ENCODE data around the gene SEC16B.

SEC16B gene

DNA sequence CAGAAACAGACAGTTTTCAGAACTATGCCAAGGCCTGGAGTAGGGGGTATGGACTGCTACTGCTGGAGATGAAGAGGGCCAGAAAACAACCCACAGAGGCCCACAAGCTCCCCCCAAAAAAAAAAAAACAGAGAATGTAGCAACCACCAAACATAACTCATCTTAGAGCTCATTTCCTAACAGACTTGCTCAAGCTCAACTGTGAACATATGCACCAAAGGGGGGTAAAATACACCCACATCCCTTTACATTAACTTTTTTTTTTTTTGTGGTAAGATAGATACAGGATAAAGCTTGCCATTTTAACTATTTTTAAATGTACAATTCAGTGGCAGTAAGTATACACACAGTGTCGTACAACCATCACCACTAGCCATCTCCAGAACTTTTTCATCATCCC, 36.0 kb downstream of the SEC16B start:
- H3K27me3 ChIP-seq (ENCODE audit: control insufficient read depth, insufficient read depth, low read length): no peaks in the 10 kb centered on the region
- no peak overlapping the region for H3K27ac ChIP-seq
- no peak overlapping the region for H3K4me2 ChIP-seq (ENCODE audit: low read length)
- no peak overlapping the region for H3K9ac ChIP-seq
- H3K79me2 ChIP-seq: no peaks in the 10 kb centered on the region
- H3K4me3 ChIP-seq (ENCODE audit: low read depth, low read length): no peak overlapping the region
- no peak overlapping the region for H2AFZ ChIP-seq
- H3K9me3 ChIP-seq (ENCODE audit: control insufficient read depth, low read length): no peaks in the 10 kb centered on the region
- H3K36me3 ChIP-seq (ENCODE audit: control insufficient read depth, insufficient read depth, low read length): no peaks in the 10 kb centered on the region
- TF ChIP-seq, protein P1, sequence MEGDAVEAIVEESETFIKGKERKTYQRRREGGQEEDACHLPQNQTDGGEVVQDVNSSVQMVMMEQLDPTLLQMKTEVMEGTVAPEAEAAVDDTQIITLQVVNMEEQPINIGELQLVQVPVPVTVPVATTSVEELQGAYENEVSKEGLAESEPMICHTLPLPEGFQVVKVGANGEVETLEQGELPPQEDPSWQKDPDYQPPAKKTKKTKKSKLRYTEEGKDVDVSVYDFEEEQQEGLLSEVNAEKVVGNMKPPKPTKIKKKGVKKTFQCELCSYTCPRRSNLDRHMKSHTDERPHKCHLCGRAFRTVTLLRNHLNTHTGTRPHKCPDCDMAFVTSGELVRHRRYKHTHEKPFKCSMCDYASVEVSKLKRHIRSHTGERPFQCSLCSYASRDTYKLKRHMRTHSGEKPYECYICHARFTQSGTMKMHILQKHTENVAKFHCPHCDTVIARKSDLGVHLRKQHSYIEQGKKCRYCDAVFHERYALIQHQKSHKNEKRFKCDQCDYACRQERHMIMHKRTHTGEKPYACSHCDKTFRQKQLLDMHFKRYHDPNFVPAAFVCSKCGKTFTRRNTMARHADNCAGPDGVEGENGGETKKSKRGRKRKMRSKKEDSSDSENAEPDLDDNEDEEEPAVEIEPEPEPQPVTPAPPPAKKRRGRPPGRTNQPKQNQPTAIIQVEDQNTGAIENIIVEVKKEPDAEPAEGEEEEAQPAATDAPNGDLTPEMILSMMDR (IDR thresholded peaks at IDR 0.05): no peak
- no peaks in the 10 kb centered on the region for H3K4me1 ChIP-seq

DNA sequence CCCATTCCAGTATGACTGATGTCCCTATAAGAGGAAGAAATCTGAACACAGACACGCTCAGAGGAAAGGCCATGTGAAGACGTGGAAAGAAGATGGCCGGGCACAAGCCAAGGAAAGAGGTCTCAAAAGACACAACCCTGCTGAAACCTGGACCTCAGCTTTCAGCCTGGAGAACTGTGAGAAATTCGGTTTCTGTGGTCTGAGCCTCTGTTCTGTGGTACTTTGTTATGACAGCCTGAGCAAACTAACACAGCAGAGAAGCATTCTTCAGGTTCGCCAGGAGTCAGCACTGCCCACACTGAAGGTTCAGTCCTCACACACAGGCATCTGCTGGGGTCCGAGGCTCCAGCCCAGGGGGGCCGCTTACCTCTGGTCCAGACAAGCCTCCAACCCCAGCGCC, 37.7 kb downstream of the SEC16B start:
- no peaks in the 10 kb centered on the region for H3K79me2 ChIP-seq
- H3K4me2 ChIP-seq (ENCODE audit: low read length): no peak overlapping the region
- no peaks in the 10 kb centered on the region for H3K9me3 ChIP-seq (ENCODE audit: control insufficient read depth, low read length)
- H3K27ac ChIP-seq: no peak overlapping the region
- H2AFZ ChIP-seq: no peak overlapping the region
- no peak overlapping the region for H3K9ac ChIP-seq
- no peaks in the 10 kb centered on the region for H3K4me1 ChIP-seq
- H3K4me3 ChIP-seq (ENCODE audit: low read depth, low read length): no peak overlapping the region
- TF ChIP-seq, protein P1 (IDR thresholded peaks at IDR 0.05): no peak
- no peaks in the 10 kb centered on the region for H3K27me3 ChIP-seq (ENCODE audit: control insufficient read depth, insufficient read depth, low read length)
- no peaks in the 10 kb centered on the region for H3K36me3 ChIP-seq (ENCODE audit: control insufficient read depth, insufficient read depth, low read length)

DNA sequence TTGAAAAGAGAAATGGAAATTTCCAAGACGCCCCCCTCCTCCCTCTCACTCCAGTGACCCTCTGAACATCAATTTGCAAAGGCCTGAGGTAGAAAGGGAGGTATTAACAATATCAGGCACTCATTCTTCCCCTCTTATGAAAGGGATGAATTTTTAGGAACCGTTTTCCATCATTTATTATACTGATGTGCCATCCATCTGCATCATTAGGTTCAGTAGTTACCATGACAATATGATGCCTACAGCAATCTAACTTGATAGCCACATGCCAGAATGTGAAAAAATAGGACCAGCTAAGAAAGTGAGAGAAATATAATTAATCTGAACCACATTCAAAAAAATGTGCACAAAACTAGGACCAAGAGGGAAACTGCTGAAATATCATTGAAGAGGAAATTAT, 40.9 kb downstream of the SEC16B start:
- no peaks in the 10 kb centered on the region for H3K79me2 ChIP-seq
- no peak overlapping the region for H3K27ac ChIP-seq
- TF ChIP-seq, protein P1 (IDR thresholded peaks at IDR 0.05): no peak
- H3K27me3 ChIP-seq (ENCODE audit: control insufficient read depth, insufficient read depth, low read length): no peaks in the 10 kb centered on the region
- no peak overlapping the region for H3K9ac ChIP-seq
- no peaks in the 10 kb centered on the region for H3K4me1 ChIP-seq
- no peak overlapping the region for H3K4me3 ChIP-seq (ENCODE audit: low read depth, low read length)
- H3K36me3 ChIP-seq (ENCODE audit: control insufficient read depth, insufficient read depth, low read length): no peaks in the 10 kb centered on the region
- no peaks in the 10 kb centered on the region for H3K9me3 ChIP-seq (ENCODE audit: control insufficient read depth, low read length)
- H3K4me2 ChIP-seq (ENCODE audit: low read length): no peak overlapping the region
- H2AFZ ChIP-seq: no peak overlapping the region

DNA sequence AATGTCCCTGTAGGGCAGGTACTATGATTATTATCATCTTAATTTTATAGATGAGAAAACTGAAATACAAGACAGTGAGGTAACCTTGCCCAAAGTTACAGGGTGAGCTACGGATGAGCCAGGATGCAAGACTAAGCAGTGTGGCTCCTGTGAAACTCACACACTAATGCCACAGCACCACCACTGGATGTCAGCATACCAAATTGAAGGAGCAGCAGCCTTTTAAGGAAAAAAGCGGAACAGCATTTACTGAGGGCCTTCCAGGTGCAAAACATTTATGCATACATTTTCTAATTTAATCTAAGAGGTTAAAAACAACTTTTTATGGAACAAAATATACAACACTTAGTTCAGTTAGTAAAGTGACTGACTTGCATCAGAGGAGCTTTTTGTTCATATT, 41.7 kb downstream of the SEC16B start:
- no peak overlapping the region for H3K4me3 ChIP-seq (ENCODE audit: low read depth, low read length)
- H2AFZ ChIP-seq: no peak overlapping the region
- no peaks in the 10 kb centered on the region for H3K79me2 ChIP-seq
- H3K9me3 ChIP-seq (ENCODE audit: control insufficient read depth, low read length): no peaks in the 10 kb centered on the region
- H3K4me1 ChIP-seq: no peaks in the 10 kb centered on the region
- TF ChIP-seq, protein P1 (IDR thresholded peaks at IDR 0.05): no peak
- H3K27ac ChIP-seq: no peak overlapping the region
- no peaks in the 10 kb centered on the region for H3K36me3 ChIP-seq (ENCODE audit: control insufficient read depth, insufficient read depth, low read length)
- no peak overlapping the region for H3K4me2 ChIP-seq (ENCODE audit: low read length)
- no peaks in the 10 kb centered on the region for H3K27me3 ChIP-seq (ENCODE audit: control insufficient read depth, insufficient read depth, low read length)
- no peak overlapping the region for H3K9ac ChIP-seq

DNA sequence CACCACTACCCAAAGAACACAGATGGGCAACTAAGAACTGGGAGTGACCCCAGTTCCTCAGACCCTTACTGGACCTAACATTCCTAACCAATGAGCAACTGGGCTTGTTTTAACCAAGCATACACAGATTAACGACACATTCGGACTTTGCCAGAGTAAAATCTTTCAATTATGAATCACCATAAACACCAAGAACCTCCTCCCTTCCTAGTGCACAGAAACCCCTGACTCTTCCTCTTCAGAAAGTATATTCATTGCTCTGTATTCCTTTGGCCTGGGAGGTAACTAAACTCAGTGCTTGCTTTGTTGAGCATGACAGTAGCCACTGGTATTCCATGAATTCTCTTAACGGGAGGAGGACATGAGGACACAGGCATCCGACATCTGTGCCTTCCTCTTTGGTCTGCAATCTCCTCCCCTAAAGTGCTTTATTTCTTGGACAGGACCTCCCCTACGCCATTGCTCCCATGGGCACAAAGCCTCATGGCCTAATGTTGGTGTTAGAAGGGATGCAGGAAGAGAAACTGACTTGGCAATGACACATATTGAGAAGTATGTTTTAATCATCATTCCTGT, 42.7 kb downstream of the SEC16B start:
- H3K9me3 ChIP-seq (ENCODE audit: control insufficient read depth, low read length): no peaks in the 10 kb centered on the region
- no peak overlapping the region for H3K9ac ChIP-seq
- no peaks in the 10 kb centered on the region for H3K79me2 ChIP-seq
- TF ChIP-seq, protein P1 (IDR thresholded peaks at IDR 0.05): no peak
- no peaks in the 10 kb centered on the region for H3K36me3 ChIP-seq (ENCODE audit: control insufficient read depth, insufficient read depth, low read length)
- no peaks in the 10 kb centered on the region for H3K27me3 ChIP-seq (ENCODE audit: control insufficient read depth, insufficient read depth, low read length)
- H3K27ac ChIP-seq: no peak overlapping the region
- H3K4me2 ChIP-seq (ENCODE audit: low read length): no peak overlapping the region
- H3K4me1 ChIP-seq: no peaks in the 10 kb centered on the region
- H3K4me3 ChIP-seq (ENCODE audit: low read depth, low read length): no peak overlapping the region
- H2AFZ ChIP-seq: no peak overlapping the region

All from parathyroid adenoma (tissue), 2 donors.